HepG2 (cell line): ENCODE data around the gene MEF2A. TPM values are rescaled to one million over a fixed set of nuclear protein-coding genes. Genes with fewer than 3 reads are reported as not detected.

Source experiments
- ARID3A ChIP-seq: IDR thresholded peaks from 2 replicates; pipeline ENCODE4 v1.6.1; 2012; ENCODE audit warnings: low read depth, low read length, improper control_type of control experiment
- ATM ChIP-seq: fragments of 450-650 bp; IDR thresholded peaks from 2 replicates; pipeline ENCODE4 v1.7.1; 2017; ENCODE audit warnings: mild to moderate bottlenecking, borderline replicate concordance
- CCAR2 ChIP-seq: fragments of 200-400 bp; formaldehyde crosslinking; optimal IDR thresholded peaks from 2 replicates; pipeline ENCODE3; 2018; ENCODE audit warnings: low read depth, mild to moderate bottlenecking, low read length, moderate library complexity
- CERS6 ChIP-seq: sonication (generic); formaldehyde crosslinking; IDR thresholded peaks from 2 replicates; pipeline ENCODE4 v1.5.0; 2020; ENCODE audit warnings: missing genetic modification reagents
- GPBP1L1 ChIP-seq: sonication (generic); formaldehyde crosslinking; IDR thresholded peaks from 2 replicates; pipeline ENCODE4 v1.5.0; 2020; ENCODE audit warnings: mild to moderate bottlenecking, missing genetic modification reagents
- HIVEP1 ChIP-seq: sonication (generic); formaldehyde crosslinking; IDR thresholded peaks from 2 replicates; pipeline ENCODE4 v1.4.0; 2020; ENCODE audit warnings: mild to moderate bottlenecking, missing genetic modification reagents
- IRF1 ChIP-seq: sonication (generic); formaldehyde crosslinking; IDR thresholded peaks from 2 replicates; pipeline ENCODE4 v1.4.0; 2020; ENCODE audit warnings: low read depth, mild to moderate bottlenecking, missing genetic modification reagents
- KDM6A ChIP-seq: IDR thresholded peaks from 2 replicates; pipeline ENCODE4 v1.6.1; 2016; ENCODE audit warnings: low read depth
- MEIS2 ChIP-seq: sonication (generic); formaldehyde crosslinking; IDR thresholded peaks from 2 replicates; pipeline ENCODE4 v1.9.0; 2021; ENCODE audit warnings: mild to moderate bottlenecking, missing genetic modification reagents
- MIXL1 ChIP-seq: IDR thresholded peaks from 2 replicates; pipeline ENCODE4 v1.6.1; 2016
- NFE2L1 ChIP-seq: sonication (generic); formaldehyde crosslinking; IDR thresholded peaks from 2 replicates; pipeline ENCODE4 v1.4.0; 2020; ENCODE audit warnings: missing genetic modification reagents, mild to moderate bottlenecking, borderline replicate concordance
- NFE2L2 ChIP-seq: fragments of 150-350 bp; IDR thresholded peaks from 2 replicates; pipeline ENCODE4 v1.6.1; 2014; ENCODE audit warnings: low read length
- NFKB2 ChIP-seq: sonication (generic); formaldehyde crosslinking; IDR thresholded peaks from 2 replicates; pipeline ENCODE4 v1.4.0; 2020; ENCODE audit warnings: missing genetic modification reagents, borderline replicate concordance
- NR2F2 ChIP-seq: IDR thresholded peaks from 2 replicates; pipeline ENCODE4 v1.6.1; 2012; ENCODE audit warnings: low read depth, inconsistent platforms, borderline replicate concordance
- ONECUT2 ChIP-seq: sonication (generic); formaldehyde crosslinking; IDR thresholded peaks from 2 replicates; pipeline ENCODE4 v1.4.0; 2020; ENCODE audit warnings: missing genetic modification reagents
- POLR2A ChIP-seq, 2 experiments: IDR thresholded peaks; 2 replicates each; pipeline ENCODE4 v1.6.1; 2011; ENCODE audit warnings: low read depth in 2 of 2, low read length in 2 of 2, mild to moderate bottlenecking in 1 of 2, moderate library complexity in 1 of 2; ENCODE audit not compliant: insufficient read depth in 1 of 2
- STAT5B ChIP-seq: sonication (generic); formaldehyde crosslinking; IDR thresholded peaks from 2 replicates; pipeline ENCODE4 v1.4.0; 2020; ENCODE audit warnings: missing genetic modification reagents
- TAF15 ChIP-seq: fragments of 200-400 bp; formaldehyde crosslinking; IDR thresholded peaks from one replicate; pipeline ENCODE4 v1.6.1; 2018; ENCODE audit warnings: mild to moderate bottlenecking, low read depth, low read length; ENCODE audit not compliant: poor library complexity, severe bottlenecking
- TEAD3 ChIP-seq: optimal IDR thresholded peaks from 2 replicates; pipeline ENCODE3; 2016; ENCODE audit warnings: borderline replicate concordance
- THAP7 ChIP-seq: sonication (generic); formaldehyde crosslinking; IDR thresholded peaks from 2 replicates; pipeline ENCODE4 v1.8.1; 2023; ENCODE audit warnings: mild to moderate bottlenecking, missing genetic modification reagents
- ZNF138 ChIP-seq: sonication (generic); formaldehyde crosslinking; IDR thresholded peaks from 2 replicates; pipeline ENCODE4 v1.5.0; 2020; ENCODE audit warnings: mild to moderate bottlenecking, low read depth, missing genetic modification reagents
- ZNF143 ChIP-seq: sonication (generic); formaldehyde crosslinking; IDR thresholded peaks from 2 replicates; pipeline ENCODE4 v1.4.0; 2020; ENCODE audit warnings: missing genetic modification reagents
- ZNF224 ChIP-seq: sonication (generic); formaldehyde crosslinking; IDR thresholded peaks from 2 replicates; pipeline ENCODE4 v1.5.0; 2020; ENCODE audit warnings: mild to moderate bottlenecking, missing genetic modification reagents
- ZNF225 ChIP-seq: sonication (generic); formaldehyde crosslinking; IDR thresholded peaks from 2 replicates; pipeline ENCODE4 v1.4.0; 2020; ENCODE audit warnings: mild to moderate bottlenecking, missing genetic modification reagents
- ZNF7 ChIP-seq: IDR thresholded peaks from 2 replicates; pipeline ENCODE4 v1.6.1; 2016; ENCODE audit warnings: missing biosample characterization, missing genetic modification reagents
- ZNF747 ChIP-seq: sonication (generic); formaldehyde crosslinking; IDR thresholded peaks from 2 replicates; pipeline ENCODE4 v1.8.1; 2023; ENCODE audit warnings: missing genetic modification reagents, mild to moderate bottlenecking, borderline replicate concordance
- ZNF768 ChIP-seq: sonication (generic); formaldehyde crosslinking; IDR thresholded peaks from 2 replicates; pipeline ENCODE4 v1.4.0; 2020; ENCODE audit warnings: missing genetic modification reagents
- ZNF788 ChIP-seq: sonication (generic); formaldehyde crosslinking; IDR thresholded peaks from 2 replicates; pipeline ENCODE4 v1.5.0; 2020; ENCODE audit warnings: mild to moderate bottlenecking, missing genetic modification reagents, borderline replicate concordance
- ZNF879 ChIP-seq: sonication (generic); formaldehyde crosslinking; IDR thresholded peaks from 2 replicates; pipeline ENCODE4 v1.8.1; 2023; ENCODE audit warnings: missing genetic modification reagents
- polyA plus RNA-seq, 8 experiments: library from polyadenylated mRNA; depleted of rRNA in 3 of 8; stranded (reverse) in 7 of 8; unstranded in 1 of 8; fragments of >200 nt; fragmentation: Illumina TruSeq in 4 of 8; extraction: Trizol in 4 of 8; gene quantifications; 2 replicates each; pipeline versions ENCODE4 v1.2.1 to v1.2.3, GENCODE V29; 2011 to 2016; ENCODE audit warnings: low read depth in 4 of 8, missing spikeins in 1 of 8, mixed read lengths in 1 of 8; ENCODE audit not compliant: insufficient read depth in 1 of 8
- total RNA-seq, 5 experiments: library from RNA; depleted of rRNA; stranded (reverse); fragments of >200 nt; fragmentation: Illumina TruSeq; extraction: Trizol; gene quantifications; 2 replicates each; pipeline ENCODE4 v1.2.3, GENCODE V29; 2016; ENCODE audit warnings: low read depth in 1 of 5

Gene MEF2A
- total and polyA plus RNA-seq, 2 of the 13 experiments (the other 11 are each of a cell fraction or from before 2014, with no cell fraction given) = 15.2 to 24.4 TPM

GRCh38 chr15:99732751-99733267 is 167.0 kb downstream of the MEF2A start (continued):
- TF ChIP-seq CERS6 (CRISPR knock-in tag) (no peak), MEIS2 (CRISPR knock-in tag) (no peak), ZNF7 (CRISPR knock-in tag) (no peak), ZNF768 (peak; percentile 38; the same call in 1 of the 2 replicates), HIVEP1 (CRISPR knock-in tag) (no peak), STAT5B (CRISPR knock-in tag) (no peak), IRF1 (CRISPR knock-in tag) (0 out of 2 replicates have a peak, but pooled peaks have one; percentile 24), ZNF879 (CRISPR knock-in tag) (peak; percentile 79; the same call in 1 of the 2 replicates), ATM (no peak), GPBP1L1 (CRISPR knock-in tag) (no peak), ZNF747 (CRISPR knock-in tag) (peak; percentile 79), MIXL1 (CRISPR knock-in tag) (no peak), TEAD3 (no peak), NFKB2 (CRISPR knock-in tag) (no peak), ZNF225 (CRISPR knock-in tag) (peak; percentile 43; the same call in 1 of the 2 replicates), THAP7 (peak; percentile 80; the same call in 1 of the 2 replicates), TAF15 (no peak), ZNF788 (CRISPR knock-in tag) (peak; percentile 38; the same call in 1 of the 2 replicates), ZNF138 (CRISPR knock-in tag) (0 out of 2 replicates have a peak, but pooled peaks have one; percentile 39), POLR2A (IDR thresholded peaks at IDR 0.05; ENCODE audit: insufficient read depth in 1 of 2, low read depth in 2 of 2, low read length in 2 of 2) (no peak), CCAR2 (no peak), ZNF143 (no peak), NFE2L1 (no peak), ARID3A (no peak), NFE2L2 (no peak), ONECUT2 (CRISPR knock-in tag) (no peak), ZNF224 (CRISPR knock-in tag) (0 out of 2 replicates have a peak, but pooled peaks have one; percentile 27), KDM6A (CRISPR knock-in tag) (no peak), NR2F2 (peak; percentile 79)
